Dedifferentiated amniotic fluid mesenchymal stem cell (primary cell): ENCODE measurements around the gene DYNC1I1.

Experiments used
- DNase-seq: peaks from one replicate; pipeline ENCODE4 v3.0.0-alpha.2; 2016; ENCODE audit errors: extremely low spot score

The DYNC1I1 gene

GRCh38 chr7:95963446-95963990, 191.2 kb downstream of the DYNC1I1 start:
- no peak for DNase-seq

GRCh38 chr7:95971716-95972115, 199.4 kb downstream of the DYNC1I1 start:
- no peak for DNase-seq

- no peak for DNase-seq
Measured at GRCh38 chr7:95972523-95972922, 200.2 kb downstream of the DYNC1I1 start.

- no peak for DNase-seq
Measured at GRCh38 chr7:95974108-95974507, 201.8 kb downstream of the DYNC1I1 start.

GRCh38 chr7:95976369-95977060, 204.2 kb downstream of the DYNC1I1 start:
- no peak for DNase-seq

- DNase-seq = no peak
Measured at GRCh38 chr7:95977994-95978393, 205.6 kb downstream of the DYNC1I1 start.

- DNase-seq = no peak
Measured at GRCh38 chr7:95980167-95980566, 207.8 kb downstream of the DYNC1I1 start.

GRCh38 chr7:95980706-95981105, 208.4 kb downstream of the DYNC1I1 start:
- DNase-seq = no peak

- no peak for DNase-seq
Measured at GRCh38 chr7:95986178-95986764, 213.9 kb downstream of the DYNC1I1 start.

- DNase-seq = no peak
Measured at GRCh38 chr7:95989301-95989700, 216.9 kb downstream of the DYNC1I1 start.

GRCh38 chr7:95993380-95993779, 221.0 kb downstream of the DYNC1I1 start:
- no peak for DNase-seq

GRCh38 chr7:95996174-95996573, 223.8 kb downstream of the DYNC1I1 start:
- no peak for DNase-seq

GRCh38 chr7:95996886-95997285, 224.5 kb downstream of the DYNC1I1 start:
- DNase-seq = no peak

GRCh38 chr7:95997632-95998031, 225.3 kb downstream of the DYNC1I1 start:
- DNase-seq = no peak

GRCh38 chr7:95999481-95999880, 227.1 kb downstream of the DYNC1I1 start:
- DNase-seq = no peak

GRCh38 chr7:96004578-96004977, 232.2 kb downstream of the DYNC1I1 start:
- DNase-seq = peak; percentile 82

- DNase-seq = no peak
Measured at GRCh38 chr7:96005271-96005670, 232.9 kb downstream of the DYNC1I1 start.

- DNase-seq = no peak
Measured at GRCh38 chr7:96009148-96009547, 236.8 kb downstream of the DYNC1I1 start.

GRCh38 chr7:96013836-96014235, 241.5 kb downstream of the DYNC1I1 start:
- no peak for DNase-seq

- no peak for DNase-seq
Measured at GRCh38 chr7:96014617-96015016, 242.3 kb downstream of the DYNC1I1 start.

GRCh38 chr7:96016056-96016586, 243.8 kb downstream of the DYNC1I1 start:
- DNase-seq = no peak

GRCh38 chr7:96016735-96017134, 244.4 kb downstream of the DYNC1I1 start:
- DNase-seq = no peak

- no peak for DNase-seq
Measured at GRCh38 chr7:96017877-96018276, 245.5 kb downstream of the DYNC1I1 start.
